ENCODE measurements around the gene PKDCC.

- TF ChIP-seq NFRKB (IDR thresholded peaks at IDR 0.05) (no peak), FOXK2 (IDR thresholded peaks at IDR 0.05) (no peak), ZNF384 (IDR thresholded peaks at IDR 0.05) (no peak), ARNT (IDR thresholded peaks at IDR 0.05) (no peak), ELF4 (IDR thresholded peaks at IDR 0.05) (no peak), L3MBTL2 (conservative IDR thresholded peaks at IDR 0.05) (no peak), FOXM1 (IDR thresholded peaks at IDR 0.05; ENCODE audit: borderline replicate concordance) (no peak), SUZ12 (IDR thresholded peaks at IDR 0.05) (no peak), HDGF (IDR thresholded peaks at IDR 0.05; ENCODE audit: borderline replicate concordance) (no peak), TARDBP (IDR thresholded peaks at IDR 0.05) (no peak), BHLHE40 (IDR thresholded peaks at IDR 0.05; ENCODE audit: borderline replicate concordance) (no peak), SP1 (IDR thresholded peaks at IDR 0.05) (no peak), CTBP1 (IDR thresholded peaks at IDR 0.05; ENCODE audit: borderline replicate concordance) (no peak)
- TF ChIP-seq, protein P1, sequence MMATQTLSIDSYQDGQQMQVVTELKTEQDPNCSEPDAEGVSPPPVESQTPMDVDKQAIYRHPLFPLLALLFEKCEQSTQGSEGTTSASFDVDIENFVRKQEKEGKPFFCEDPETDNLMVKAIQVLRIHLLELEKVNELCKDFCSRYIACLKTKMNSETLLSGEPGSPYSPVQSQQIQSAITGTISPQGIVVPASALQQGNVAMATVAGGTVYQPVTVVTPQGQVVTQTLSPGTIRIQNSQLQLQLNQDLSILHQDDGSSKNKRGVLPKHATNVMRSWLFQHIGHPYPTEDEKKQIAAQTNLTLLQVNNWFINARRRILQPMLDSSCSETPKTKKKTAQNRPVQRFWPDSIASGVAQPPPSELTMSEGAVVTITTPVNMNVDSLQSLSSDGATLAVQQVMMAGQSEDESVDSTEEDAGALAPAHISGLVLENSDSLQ (IDR thresholded peaks at IDR 0.05), result no peak
These were observed 11.4 kb upstream of the PKDCC start for GRCh38 chr2:42036413-42036812.

Data from HEK293T (cell line).